HUDEP-2 (cell line): Measurements from ENCODE around the gene C2CD4D.

Experiments
- DNase-seq, 76 experiments: peaks; one replicate each; lab custom pipeline; 2025; ENCODE audit not compliant: unreplicated experiment in 76 of 76; lab: John Stamatoyannopoulos, UW

The C2CD4D gene

GRCh38 chr1:151835596-151835995, 4.0 kb downstream of the C2CD4D start:
- DNase-seq: no peak

- no peak for DNase-seq
These were observed 5.4 kb downstream of the C2CD4D start for GRCh38 chr1:151834239-151834638.

GRCh38 chr1:151833172-151833900, 6.3 kb downstream of the C2CD4D start:
- DNase-seq: no peak

GRCh38 chr1:151832318-151832980, 7.2 kb downstream of the C2CD4D start:
- no peak for DNase-seq

- no peak for DNase-seq
These were observed 8.0 kb downstream of the C2CD4D start, which contains the start of gene RORC for GRCh38 chr1:151831605-151832004. RORC (minus strand) TSS chr1:151831802; CDS start chr1:151831764, 38 bp downstream.

GRCh38 chr1:151831256-151831591, 8.4 kb downstream of the C2CD4D start:
- no peak for DNase-seq

GRCh38 chr1:151830055-151830454, 9.6 kb downstream of the C2CD4D start:
- no peak for DNase-seq

GRCh38 chr1:151829352-151830046, 10.1 kb downstream of the C2CD4D start:
- no peak for DNase-seq

GRCh38 chr1:151828921-151829320, 10.7 kb downstream of the C2CD4D start:
- DNase-seq: no peak

GRCh38 chr1:151827853-151828252, 11.8 kb downstream of the C2CD4D start:
- no peak for DNase-seq

- DNase-seq: no peak
These were observed 13.6 kb downstream of the C2CD4D start for GRCh38 chr1:151825751-151826660.

GRCh38 chr1:151825204-151825603, 14.4 kb downstream of the C2CD4D start:
- DNase-seq: no peak

GRCh38 chr1:151823175-151823574, 16.4 kb downstream of the C2CD4D start:
- no peak for DNase-seq

GRCh38 chr1:151822404-151822803, 17.2 kb downstream of the C2CD4D start:
- DNase-seq: no peak

GRCh38 chr1:151820940-151821339, 18.7 kb downstream of the C2CD4D start:
- DNase-seq: no peak

- DNase-seq: no peak
These were observed 19.5 kb downstream of the C2CD4D start for GRCh38 chr1:151819976-151820623.

- DNase-seq: no peak
These were observed 20.3 kb downstream of the C2CD4D start for GRCh38 chr1:151819227-151819835.

GRCh38 chr1:151817353-151817730, 22.3 kb downstream of the C2CD4D start:
- no peak for DNase-seq

GRCh38 chr1:151816548-151817352, 22.9 kb downstream of the C2CD4D start:
- DNase-seq: no peak
